Gastrocnemius medialis (tissue), 4 donors: ENCODE results near the gene IRF7. TPM values are rescaled to one million over a fixed set of nuclear protein-coding genes. Genes with fewer than 3 reads are reported as not detected.

Source experiments
- ATAC-seq, 2 donors: fragments of 150-250 bp; one replicate each; pipeline ENCODE4 v1.9.1; 2016
- DNase-seq, 2 donors: peaks; one replicate each; pipeline ENCODE4 v3.0.0-alpha.2; 2019
- H3K27ac ChIP-seq, 4 donors: fragments of 200-600 bp; sonication (generic); 1 replicate in 1 of 4; 2 replicates in 3 of 4; pipeline ENCODE4 v1.5.1; 2016 to 2018; ENCODE audit warnings: mild to moderate bottlenecking in 2 of 4, moderate library complexity in 1 of 4
- H3K27me3 ChIP-seq, 3 donors: fragments of 200-600 bp; sonication (generic) in 2 of 3; 1 replicate in 1 of 3; 2 replicates in 2 of 3; pipeline versions ENCODE4 v1.5.1 to v1.6.0; 2016 to 2019; ENCODE audit warnings: mild to moderate bottlenecking in 1 of 3, moderate library complexity in 1 of 3
- H3K36me3 ChIP-seq, 2 donors: fragments of 200-600 bp; sonication (generic) in 1 of 2; one replicate each; pipeline ENCODE4 v1.5.1; 2017 to 2018
- H3K4me1 ChIP-seq, 2 donors: fragments of 200-600 bp; sonication (generic) in 1 of 2; one replicate each; pipeline ENCODE4 v1.5.1; 2016 to 2017; ENCODE audit warnings: mild to moderate bottlenecking in 2 of 2
- H3K4me3 ChIP-seq, 4 donors: fragments of 200-600 bp; sonication (generic) in 3 of 4; 1 replicate in 1 of 4; 2 replicates in 3 of 4; pipeline ENCODE4 v1.5.1; 2016 to 2019; ENCODE audit warnings: mild to moderate bottlenecking in 2 of 4
- H3K9me3 ChIP-seq, 3 donors: fragments of 200-600 bp; sonication (generic) in 2 of 3; 1 replicate in 1 of 3; 2 replicates in 2 of 3; pipeline ENCODE4 v1.5.1; 2016 to 2019
- CTCF ChIP-seq, 5 experiments: fragments of 450-650 bp in 3 of 5; fragments of 200-600 bp in 2 of 5; sonication (generic) in 2 of 5; IDR thresholded peaks in 4 of 5; conservative IDR thresholded peaks in 1 of 5; 1 replicate in 4 of 5; 2 replicates in 1 of 5; pipeline ENCODE4 v1.5.1; 2016 to 2019; ENCODE audit warnings: antibody characterized with exemption in 5 of 5, mild to moderate bottlenecking in 3 of 5, moderate library complexity in 3 of 5
- POLR2A ChIP-seq, 2 donors: fragments of 450-650 bp; IDR thresholded peaks; one replicate each; pipeline ENCODE4 v1.6.1; 2017; ENCODE audit warnings: antibody characterized with exemption in 2 of 2, mild to moderate bottlenecking in 2 of 2, moderate library complexity in 2 of 2
- in situ Hi-C, 4 donors: fragments of 200-750 bp; cut with MboI; loops; one replicate each; pipeline versions ENCODE4 v1.15.0 to v1.8.0; 2017; ENCODE audit warnings: low sequenced_read_pairs in 4 of 4
- intact Hi-C: fragments of 100-400 bp; cut with DNase I; formaldehyde crosslinking; loops from one replicate; pipeline ENCODE4 v1.15.1; 2023; ENCODE audit warnings: low total_unique reads
- total RNA-seq, 4 donors: library from RNA; depleted of rRNA; stranded (reverse); fragments of >200 nt; gene quantifications; one replicate each; pipeline versions ENCODE4 v1.1.0 to v1.2.3, GENCODE V29; 2016

IRF7 gene
- total RNA-seq, 4 donors from 2014 or later = 15.5 to 37.1 (median 26.3) TPM

GRCh38 chr11:577611-577894 lies 38.2 kb downstream of the IRF7 start:
- H3K36me3 ChIP-seq = no peaks in the 10 kb centered on the region
- no peak for TF ChIP-seq CTCF (IDR thresholded peaks at IDR 0.05 in 4 of 5, conservative IDR thresholded peaks at IDR 0.05 in 1 of 5)
- TF ChIP-seq POLR2A (IDR thresholded peaks at IDR 0.05) = no peak
- H3K4me3 ChIP-seq = peak overlapping the region; percentile 73 to 84 (median 76)
- peak overlapping the region; percentile 94 to 99 (median 96) for H3K27ac ChIP-seq
- in situ Hi-C loops = no loop called here
- peaks cover 42 to 72% of the 10 kb centered on the region in 2 donors for H3K4me1 ChIP-seq
- DNase-seq (no peak), ATAC-seq (no peak)
- no peaks in the 10 kb centered on the region for H3K9me3 ChIP-seq
- intact Hi-C loops = loop anchor here (1.0 to 2.0 kb wide), 3 partner anchors 35 to 51 kb away; partner anchors contain the start of gene HRAS
- H3K27me3 ChIP-seq = no peaks in the 10 kb centered on the region

GRCh38 chr11:576811-577610 lies 38.7 kb downstream of the IRF7 start:
- TF ChIP-seq CTCF (IDR thresholded peaks at IDR 0.05 in 4 of 5, conservative IDR thresholded peaks at IDR 0.05 in 1 of 5) = no peak
- no peak for TF ChIP-seq POLR2A (IDR thresholded peaks at IDR 0.05)
- Histone ChIP-seq H3K9me3 (no peaks in the 10 kb centered on the region), H3K4me3 (peak overlapping the region; percentile 73 to 84 (median 76)), H3K4me1 (peaks cover 42 to 69% of the 10 kb centered on the region in 2 donors), H3K27me3 (no peaks in the 10 kb centered on the region), H3K27ac (peak overlapping the region; percentile 94 to 99 (median 96)), H3K36me3 (no peaks in the 10 kb centered on the region)
- no peak for DNase-seq
- no peak for ATAC-seq
- in situ Hi-C loops = no loop called here
- intact Hi-C loops = loop anchor here (1.0 to 2.0 kb wide), 5 partner anchors 35 to 118 kb away; partner anchors contain the start of genes DEAF1, HRAS and TMEM80

GRCh38 chr11:575996-576768 lies 39.6 kb downstream of the IRF7 start, which contains the start of gene PHRF1:
TSS of gene PHRF1 (plus strand) at chr11:576470. CDS start at chr11:581513, 5,043 bp downstream.
- ATAC-seq = peak; percentile 93 to 97
- peak; percentile 93 to 95 for DNase-seq
- H3K4me3 ChIP-seq = peak within 1 kb of the TSS; percentile 75 to 99 (median 80)
- peaks cover 42 to 62% of the 10 kb centered on the region in 2 donors for H3K4me1 ChIP-seq
- in situ Hi-C loops = no loop called here
- no peaks in the 10 kb centered on the region for H3K36me3 ChIP-seq
- H3K27me3 ChIP-seq = no peaks in the 10 kb centered on the region
- H3K9me3 ChIP-seq = no peaks in the 10 kb centered on the region
- peak; percentile 89 to 94 for TF ChIP-seq POLR2A (IDR thresholded peaks at IDR 0.05)
- no peak for TF ChIP-seq CTCF (IDR thresholded peaks at IDR 0.05 in 4 of 5, conservative IDR thresholded peaks at IDR 0.05 in 1 of 5)
- intact Hi-C loops = loop anchor here (1.0 to 2.0 kb wide), 4 partner anchors 41 to 119 kb away; partner anchors contain the start of genes DEAF1, HRAS and TMEM80
- peak within 1 kb of the TSS; percentile 94 to 99 (median 96) for H3K27ac ChIP-seq

GRCh38 chr11:575313-575995 lies 40.3 kb downstream of the IRF7 start:
- peak overlapping the region; percentile 80 to 88 (median 82) for H3K27ac ChIP-seq
- ATAC-seq (peak; percentile 39 to 49), DNase-seq (no peak)
- no peaks in the 10 kb centered on the region for H3K36me3 ChIP-seq
- TF ChIP-seq CTCF (IDR thresholded peaks at IDR 0.05 in 4 of 5, conservative IDR thresholded peaks at IDR 0.05 in 1 of 5) (no peak), POLR2A (IDR thresholded peaks at IDR 0.05) (peak in 1 of 2 donors; percentile 60)
- H3K27me3 ChIP-seq = no peaks in the 10 kb centered on the region
- in situ Hi-C loops (no loop called here), intact Hi-C loops (no loop called here)
- no peaks in the 10 kb centered on the region for H3K9me3 ChIP-seq
- peaks cover 36 to 55% of the 10 kb centered on the region in 2 donors for H3K4me1 ChIP-seq
- H3K4me3 ChIP-seq = peak overlapping the region; percentile 70 to 99 (median 73)
